ENCODE results near the gene FILIP1L.

DNA sequence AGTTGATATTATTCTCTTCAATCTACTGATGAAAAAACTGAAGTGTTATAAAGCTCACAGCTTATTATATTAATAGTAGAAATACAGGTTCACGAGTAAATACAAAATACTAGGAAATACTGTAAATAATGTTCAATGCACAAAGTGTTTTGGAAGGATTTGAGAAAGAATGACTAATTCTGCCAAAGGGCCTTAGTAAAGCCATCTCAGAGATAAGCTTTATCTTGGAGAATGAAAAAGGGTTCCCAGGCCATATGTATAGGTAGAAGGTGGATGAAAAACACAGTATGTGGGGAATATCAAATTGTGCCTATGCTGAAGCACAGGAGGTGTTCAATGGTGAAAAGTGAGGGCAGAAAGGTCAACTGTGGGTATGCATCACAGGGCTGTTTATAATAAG lies 173.1 kb downstream of the FILIP1L start:
- TF ChIP-seq, protein P1, sequence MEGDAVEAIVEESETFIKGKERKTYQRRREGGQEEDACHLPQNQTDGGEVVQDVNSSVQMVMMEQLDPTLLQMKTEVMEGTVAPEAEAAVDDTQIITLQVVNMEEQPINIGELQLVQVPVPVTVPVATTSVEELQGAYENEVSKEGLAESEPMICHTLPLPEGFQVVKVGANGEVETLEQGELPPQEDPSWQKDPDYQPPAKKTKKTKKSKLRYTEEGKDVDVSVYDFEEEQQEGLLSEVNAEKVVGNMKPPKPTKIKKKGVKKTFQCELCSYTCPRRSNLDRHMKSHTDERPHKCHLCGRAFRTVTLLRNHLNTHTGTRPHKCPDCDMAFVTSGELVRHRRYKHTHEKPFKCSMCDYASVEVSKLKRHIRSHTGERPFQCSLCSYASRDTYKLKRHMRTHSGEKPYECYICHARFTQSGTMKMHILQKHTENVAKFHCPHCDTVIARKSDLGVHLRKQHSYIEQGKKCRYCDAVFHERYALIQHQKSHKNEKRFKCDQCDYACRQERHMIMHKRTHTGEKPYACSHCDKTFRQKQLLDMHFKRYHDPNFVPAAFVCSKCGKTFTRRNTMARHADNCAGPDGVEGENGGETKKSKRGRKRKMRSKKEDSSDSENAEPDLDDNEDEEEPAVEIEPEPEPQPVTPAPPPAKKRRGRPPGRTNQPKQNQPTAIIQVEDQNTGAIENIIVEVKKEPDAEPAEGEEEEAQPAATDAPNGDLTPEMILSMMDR (conservative IDR thresholded peaks at IDR 0.05; ENCODE audit: low read depth, low read length), result no peak
- TF ChIP-seq EZH2 (IDR thresholded peaks at IDR 0.05; ENCODE audit: borderline replicate concordance, low read depth, low read length, poor library complexity, severe bottlenecking), result no peak
